ENCODE results near the gene RBMS1.

DNA sequence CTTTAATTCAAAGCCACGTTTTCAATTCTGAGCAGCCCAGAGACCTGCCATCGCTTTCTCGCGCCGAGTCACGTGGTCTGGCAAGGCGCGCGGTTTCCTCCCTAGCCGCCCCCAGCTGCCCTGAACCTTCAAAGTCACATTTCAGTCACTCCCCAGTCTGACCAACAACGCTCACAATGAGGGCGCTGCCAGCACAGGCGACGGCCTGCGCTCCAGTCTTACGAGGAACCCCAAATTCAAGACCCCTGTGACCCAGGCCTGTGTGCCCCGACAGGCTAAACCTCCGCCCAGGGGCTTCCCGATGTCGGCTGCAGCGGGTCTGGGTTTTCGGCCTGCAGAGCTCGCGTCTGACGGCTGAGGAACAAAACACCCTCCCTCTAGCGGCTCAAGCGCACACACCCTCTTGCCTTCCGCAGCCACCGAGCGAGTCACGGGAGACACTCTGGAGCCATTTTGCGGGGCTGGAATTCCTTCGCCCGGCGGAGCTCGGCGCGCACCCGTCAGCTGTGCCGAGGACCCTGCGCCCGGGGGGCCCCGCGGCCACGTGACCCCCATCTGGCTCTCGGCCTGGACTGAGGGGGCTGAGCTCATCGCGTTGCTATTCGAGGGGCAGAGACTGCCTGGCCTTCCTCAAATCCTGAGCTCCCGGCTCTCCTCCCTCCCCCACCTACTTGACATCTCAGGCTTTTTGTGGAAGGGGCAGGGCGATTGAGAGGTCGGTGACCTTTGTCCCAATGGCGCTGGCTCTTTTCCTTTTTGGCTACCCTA, 223.6 kb downstream of the RBMS1 start:
- TF ChIP-seq, protein P1, sequence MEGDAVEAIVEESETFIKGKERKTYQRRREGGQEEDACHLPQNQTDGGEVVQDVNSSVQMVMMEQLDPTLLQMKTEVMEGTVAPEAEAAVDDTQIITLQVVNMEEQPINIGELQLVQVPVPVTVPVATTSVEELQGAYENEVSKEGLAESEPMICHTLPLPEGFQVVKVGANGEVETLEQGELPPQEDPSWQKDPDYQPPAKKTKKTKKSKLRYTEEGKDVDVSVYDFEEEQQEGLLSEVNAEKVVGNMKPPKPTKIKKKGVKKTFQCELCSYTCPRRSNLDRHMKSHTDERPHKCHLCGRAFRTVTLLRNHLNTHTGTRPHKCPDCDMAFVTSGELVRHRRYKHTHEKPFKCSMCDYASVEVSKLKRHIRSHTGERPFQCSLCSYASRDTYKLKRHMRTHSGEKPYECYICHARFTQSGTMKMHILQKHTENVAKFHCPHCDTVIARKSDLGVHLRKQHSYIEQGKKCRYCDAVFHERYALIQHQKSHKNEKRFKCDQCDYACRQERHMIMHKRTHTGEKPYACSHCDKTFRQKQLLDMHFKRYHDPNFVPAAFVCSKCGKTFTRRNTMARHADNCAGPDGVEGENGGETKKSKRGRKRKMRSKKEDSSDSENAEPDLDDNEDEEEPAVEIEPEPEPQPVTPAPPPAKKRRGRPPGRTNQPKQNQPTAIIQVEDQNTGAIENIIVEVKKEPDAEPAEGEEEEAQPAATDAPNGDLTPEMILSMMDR (IDR thresholded peaks at IDR 0.05): peak in 2 of 3 experiments; percentile 55 to 75
- TF ChIP-seq POLR2AphosphoS5 (IDR thresholded peaks at IDR 0.05; ENCODE audit: insufficient read depth in 1 of 2, low read depth in 1 of 2): peak; percentile 67 to 95

All from vagina (tissue), 2 donors.